ENCODE data around the gene FNDC3B. TPM values are rescaled to one million over a fixed set of nuclear protein-coding genes. Genes with fewer than 3 reads are reported as not detected.

FNDC3B gene
- total RNA-seq, 4 donors from 2014 or later: 114 to 217 (median 164) TPM

GRCh38 chr3:172292422-172292821 lies 253.0 kb downstream of the FNDC3B start:
- DNase-seq (ENCODE audit: low spot score) (no peak), ATAC-seq (ENCODE audit: low FRiP score) (no peak)
- no peak for TF ChIP-seq CTCF (IDR thresholded peaks at IDR 0.05)

- no peak for ATAC-seq (ENCODE audit: low FRiP score)
- TF ChIP-seq CTCF (IDR thresholded peaks at IDR 0.05): no peak
- DNase-seq (ENCODE audit: low spot score): no peak
Observed at GRCh38 chr3:172293093-172293492, 253.7 kb downstream of the FNDC3B start.

GRCh38 chr3:172294223-172294806 lies 254.9 kb downstream of the FNDC3B start:
- TF ChIP-seq CTCF (IDR thresholded peaks at IDR 0.05): no peak
- ATAC-seq (ENCODE audit: low FRiP score) (no peak), DNase-seq (ENCODE audit: low spot score) (no peak)

GRCh38 chr3:172296248-172296974 lies 257.0 kb downstream of the FNDC3B start:
- no peak for TF ChIP-seq CTCF (IDR thresholded peaks at IDR 0.05)
- DNase-seq (ENCODE audit: low spot score) (no peak), ATAC-seq (ENCODE audit: low FRiP score) (no peak)

- DNase-seq (ENCODE audit: low spot score) (no peak), ATAC-seq (ENCODE audit: low FRiP score) (no peak)
- TF ChIP-seq CTCF (IDR thresholded peaks at IDR 0.05): no peak
Observed at GRCh38 chr3:172296975-172297332, 257.6 kb downstream of the FNDC3B start.

GRCh38 chr3:172298247-172298646 lies 258.9 kb downstream of the FNDC3B start:
- no peak for DNase-seq (ENCODE audit: low spot score)
- TF ChIP-seq CTCF (IDR thresholded peaks at IDR 0.05): no peak
- ATAC-seq (ENCODE audit: low FRiP score): no peak

GRCh38 chr3:172300187-172300586 lies 260.8 kb downstream of the FNDC3B start:
- no peak for TF ChIP-seq CTCF (IDR thresholded peaks at IDR 0.05)
- ATAC-seq (ENCODE audit: low FRiP score) (no peak), DNase-seq (ENCODE audit: low spot score) (no peak)

Measured in omental fat pad (tissue), 4 donors.